LNCaP clone FGC (cell line): ENCODE data around the gene AMH.
A peak's percentile ranks its signal among the peaks of the same experiment; 100 is the strongest.

Experiments
- DNase-seq: peaks from one replicate; pipeline ENCODE4 v3.0.0-alpha.2; 2011; ENCODE audit warnings: low read depth
- H3K4me3 ChIP-seq: 2 replicates; pipeline ENCODE4 v1.5.1; 2011; ENCODE audit warnings: mild to moderate bottlenecking, low read depth, low read length, control low read depth
- CTCF ChIP-seq: IDR thresholded peaks from 2 replicates; pipeline ENCODE4 v1.5.1; 2012; ENCODE audit warnings: mild to moderate bottlenecking; ENCODE audit not compliant: control insufficient read depth, insufficient read depth; ENCODE audit errors: extremely low read depth

Gene AMH

GRCh38 chr19:2240881-2241760, 8.0 kb upstream of the AMH start:
- H3K4me3 ChIP-seq = peak overlapping the region; percentile 90
- DNase-seq = no peak
- no peak for TF ChIP-seq CTCF

- TF ChIP-seq CTCF = no peak
- DNase-seq = no peak
- no peak overlapping the region for H3K4me3 ChIP-seq
Observed at GRCh38 chr19:2242092-2242537, 7.0 kb upstream of the AMH start.

- no peak for TF ChIP-seq CTCF
- DNase-seq = no peak
- H3K4me3 ChIP-seq = no peak overlapping the region
Observed at GRCh38 chr19:2242816-2243215, 6.3 kb upstream of the AMH start.

GRCh38 chr19:2243274-2244124, 5.6 kb upstream of the AMH start:
- no peak overlapping the region for H3K4me3 ChIP-seq
- no peak for DNase-seq
- TF ChIP-seq CTCF = no peak

GRCh38 chr19:2244125-2244411, 5.1 kb upstream of the AMH start:
- no peak for TF ChIP-seq CTCF
- H3K4me3 ChIP-seq = no peak overlapping the region
- no peak for DNase-seq

GRCh38 chr19:2244486-2244885, 4.6 kb upstream of the AMH start:
- TF ChIP-seq CTCF = no peak
- no peak overlapping the region for H3K4me3 ChIP-seq
- DNase-seq = no peak
